ENCODE results near the gene CHST11.

GRCh38 chr12:104750061-104750460 lies 293.3 kb downstream of the CHST11 start:
- TF ChIP-seq POLR2A (IDR thresholded peaks at IDR 0.05) (no peak), CTCF (IDR thresholded peaks at IDR 0.05) (no peak)
